Measurements from ENCODE around the gene S100A3. TPM values are rescaled to one million over a fixed set of nuclear protein-coding genes. Genes with fewer than 3 reads are reported as not detected.
"Not testable (repeated sequence)": the region's sequence is repeated elsewhere in the genome, so short reads cannot be mapped to it uniquely, and the experiment has no call there.

The S100A3 gene
- total RNA-seq, 4 donors from 2014 or later = 0.88 to 1.6 TPM; not detected in 2

DNA sequence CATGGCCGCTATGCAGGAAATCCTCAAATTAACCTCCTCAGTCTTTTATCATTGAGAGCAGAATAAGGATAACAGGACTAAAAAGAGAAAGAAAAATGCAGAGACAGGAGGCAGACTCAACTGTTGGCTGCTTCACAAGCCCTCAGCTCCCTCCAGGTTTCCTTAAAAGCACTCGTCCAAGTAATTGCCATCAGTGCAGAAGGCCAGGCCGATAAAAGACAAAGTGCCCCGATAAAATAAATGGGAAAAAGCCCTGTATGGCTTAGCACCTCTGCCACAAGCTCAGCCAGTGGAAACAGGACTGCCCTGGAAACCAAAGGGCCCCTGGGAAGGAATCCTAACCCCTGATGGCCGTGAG lies 21.4 kb downstream of the S100A3 start:
- no peak overlapping the region for H3K27ac ChIP-seq
- no peak overlapping the region for H3K4me3 ChIP-seq
- intact Hi-C loops (cut with DNase I; ENCODE audit: low total_unique reads) = no loop called here
- no peaks in the 10 kb centered on the region for H3K9me3 ChIP-seq
- H3K4me1 ChIP-seq = no peaks in the 10 kb centered on the region
- TF ChIP-seq, protein P1, sequence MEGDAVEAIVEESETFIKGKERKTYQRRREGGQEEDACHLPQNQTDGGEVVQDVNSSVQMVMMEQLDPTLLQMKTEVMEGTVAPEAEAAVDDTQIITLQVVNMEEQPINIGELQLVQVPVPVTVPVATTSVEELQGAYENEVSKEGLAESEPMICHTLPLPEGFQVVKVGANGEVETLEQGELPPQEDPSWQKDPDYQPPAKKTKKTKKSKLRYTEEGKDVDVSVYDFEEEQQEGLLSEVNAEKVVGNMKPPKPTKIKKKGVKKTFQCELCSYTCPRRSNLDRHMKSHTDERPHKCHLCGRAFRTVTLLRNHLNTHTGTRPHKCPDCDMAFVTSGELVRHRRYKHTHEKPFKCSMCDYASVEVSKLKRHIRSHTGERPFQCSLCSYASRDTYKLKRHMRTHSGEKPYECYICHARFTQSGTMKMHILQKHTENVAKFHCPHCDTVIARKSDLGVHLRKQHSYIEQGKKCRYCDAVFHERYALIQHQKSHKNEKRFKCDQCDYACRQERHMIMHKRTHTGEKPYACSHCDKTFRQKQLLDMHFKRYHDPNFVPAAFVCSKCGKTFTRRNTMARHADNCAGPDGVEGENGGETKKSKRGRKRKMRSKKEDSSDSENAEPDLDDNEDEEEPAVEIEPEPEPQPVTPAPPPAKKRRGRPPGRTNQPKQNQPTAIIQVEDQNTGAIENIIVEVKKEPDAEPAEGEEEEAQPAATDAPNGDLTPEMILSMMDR (IDR thresholded peaks at IDR 0.05 in 4 of 5, conservative IDR thresholded peaks at IDR 0.05 in 1 of 5) = no peak
- TF ChIP-seq POLR2A (IDR thresholded peaks at IDR 0.05) = no peak
- in situ Hi-C loops (cut with MboI; ENCODE audit: low sequenced_read_pairs in 4 of 4) = loop anchor here in 1 of 4 donors (25.0 kb wide), 1 partner anchor 460 kb away; the partner anchor contains the start of genes JTB, RAB13 and RPS27
- H3K36me3 ChIP-seq = no peaks in the 10 kb centered on the region
- H3K27me3 ChIP-seq = no peaks in the 10 kb centered on the region
- ATAC-seq (no peak), DNase-seq (no peak)

DNA sequence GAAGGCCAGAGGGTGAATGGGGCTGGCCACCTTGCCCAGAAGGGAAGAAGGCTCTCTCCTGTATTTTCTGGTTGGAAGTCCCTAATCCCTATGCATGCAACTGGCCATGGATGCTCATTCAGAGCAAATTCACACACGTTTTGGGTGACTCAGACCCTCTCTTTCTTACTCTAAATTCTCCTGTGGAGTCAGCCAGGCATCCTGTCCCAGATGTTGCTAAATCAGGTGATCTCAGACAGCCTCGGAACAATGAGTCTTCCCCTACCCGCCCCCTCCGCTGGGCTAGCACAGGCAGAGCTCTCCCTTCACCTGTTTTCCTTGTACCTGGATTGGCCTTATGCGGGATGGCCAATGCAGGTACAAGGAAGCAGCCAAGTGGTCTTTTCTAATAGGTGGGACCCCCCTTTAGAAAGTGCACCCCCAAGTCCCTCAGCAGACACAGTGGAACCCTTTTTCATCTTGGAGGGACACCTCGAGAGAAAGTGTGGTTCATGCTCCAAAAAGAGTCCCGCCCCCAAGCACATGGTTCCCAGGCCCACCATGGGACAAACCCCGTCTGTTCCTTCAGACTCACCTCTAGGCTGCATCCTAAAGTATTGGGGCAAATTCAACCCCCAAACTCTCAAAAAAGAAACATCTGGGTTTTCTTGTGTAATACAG lies 21.9 kb downstream of the S100A3 start:
- ATAC-seq = no peak
- H3K4me1 ChIP-seq = no peaks in the 10 kb centered on the region
- no peaks in the 10 kb centered on the region for H3K9me3 ChIP-seq
- DNase-seq = no peak
- no peaks in the 10 kb centered on the region for H3K27me3 ChIP-seq
- in situ Hi-C loops (cut with MboI; ENCODE audit: low sequenced_read_pairs in 4 of 4) = loop anchor here in 1 of 4 donors (25.0 kb wide), 1 partner anchor 460 kb away; the partner anchor contains the start of genes JTB, RAB13 and RPS27
- H3K36me3 ChIP-seq = no peaks in the 10 kb centered on the region
- TF ChIP-seq, protein P1 (IDR thresholded peaks at IDR 0.05 in 4 of 5, conservative IDR thresholded peaks at IDR 0.05 in 1 of 5) = no peak
- no peak for TF ChIP-seq POLR2A (IDR thresholded peaks at IDR 0.05)
- intact Hi-C loops (cut with DNase I; ENCODE audit: low total_unique reads) = no loop called here
- no peak overlapping the region for H3K27ac ChIP-seq
- H3K4me3 ChIP-seq = no peak overlapping the region

DNA sequence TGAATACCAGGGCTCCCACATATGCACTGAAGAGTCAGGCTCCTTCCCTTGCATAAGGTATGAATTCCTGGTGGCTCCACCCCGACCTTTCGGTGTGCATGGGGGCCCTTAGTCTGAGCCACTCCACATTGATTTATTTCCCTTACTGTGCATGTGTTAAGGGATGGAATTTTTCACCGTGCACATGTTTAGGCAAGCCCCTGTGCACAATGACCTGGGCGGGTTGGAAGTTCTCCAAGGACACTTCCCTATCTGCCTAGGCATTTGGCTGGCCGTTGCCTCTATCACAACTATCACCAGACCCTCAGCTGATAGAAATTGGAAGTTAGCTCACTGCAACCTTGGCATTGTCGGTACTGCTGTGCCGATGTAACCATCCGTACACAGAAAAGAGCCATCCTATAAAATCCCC lies 22.9 kb downstream of the S100A3 start:
- Histone ChIP-seq H3K4me3 (no peak overlapping the region), H3K27me3 (no peaks in the 10 kb centered on the region), H3K27ac (no peak overlapping the region), H3K36me3 (no peaks in the 10 kb centered on the region), H3K4me1 (no peaks in the 10 kb centered on the region), H3K9me3 (no peaks in the 10 kb centered on the region)
- no peak for DNase-seq
- in situ Hi-C loops (cut with MboI; ENCODE audit: low sequenced_read_pairs in 4 of 4) = loop anchor here in 1 of 4 donors (25.0 kb wide), 1 partner anchor 461 kb away; the partner anchor contains the start of genes JTB, RAB13 and RPS27
- intact Hi-C loops (cut with DNase I; ENCODE audit: low total_unique reads) = no loop called here
- ATAC-seq = no peak
- TF ChIP-seq POLR2A (IDR thresholded peaks at IDR 0.05) = no peak
- TF ChIP-seq, protein P1 (IDR thresholded peaks at IDR 0.05 in 4 of 5, conservative IDR thresholded peaks at IDR 0.05 in 1 of 5) = no peak

DNA sequence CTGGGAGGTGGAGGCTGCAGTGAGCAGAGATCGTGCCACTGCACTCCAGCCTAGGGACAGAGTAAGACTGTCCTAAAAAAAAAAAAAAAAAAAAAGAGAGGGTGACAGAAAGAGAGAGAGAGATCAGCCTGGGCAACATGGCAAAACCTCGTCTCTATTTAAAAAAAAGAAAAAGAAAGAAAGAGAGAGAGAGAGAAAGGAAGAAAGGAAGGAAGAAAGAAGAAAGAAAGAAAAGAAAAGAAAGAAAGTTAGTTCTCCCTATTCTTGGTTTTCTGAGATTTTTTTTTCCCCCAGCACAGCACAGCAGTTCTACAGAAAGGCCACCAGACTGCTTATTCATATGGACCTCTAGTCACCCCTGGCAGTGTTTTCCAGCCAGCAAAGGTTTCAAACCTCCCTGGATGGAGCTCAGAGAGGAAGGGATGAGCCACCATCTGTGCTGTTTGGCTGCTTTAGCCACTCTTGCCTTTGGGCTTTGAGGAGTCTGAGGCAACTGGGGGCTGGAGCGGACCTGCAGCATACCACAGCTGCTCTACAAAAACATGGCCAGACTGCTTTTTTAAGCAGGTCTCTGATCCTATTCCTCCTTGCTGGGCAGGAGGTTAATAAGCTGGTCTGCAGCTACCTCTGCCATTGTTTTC lies 23.9 kb downstream of the S100A3 start:
- Histone ChIP-seq H3K27ac (no peak overlapping the region), H3K9me3 (no peaks in the 10 kb centered on the region), H3K27me3 (no peaks in the 10 kb centered on the region), H3K4me1 (no peaks in the 10 kb centered on the region), H3K4me3 (no peak overlapping the region), H3K36me3 (no peaks in the 10 kb centered on the region)
- DNase-seq (no peak), ATAC-seq (peak in 1 of 2 donors; percentile 46)
- in situ Hi-C loops (cut with MboI; ENCODE audit: low sequenced_read_pairs in 4 of 4) = loop anchor here in 1 of 4 donors (25.0 kb wide), 1 partner anchor 462 kb away; the partner anchor contains the start of genes JTB, RAB13 and RPS27
- intact Hi-C loops (cut with DNase I; ENCODE audit: low total_unique reads) = no loop called here
- TF ChIP-seq, protein P1 (IDR thresholded peaks at IDR 0.05 in 4 of 5, conservative IDR thresholded peaks at IDR 0.05 in 1 of 5) = no peak
- no peak for TF ChIP-seq POLR2A (IDR thresholded peaks at IDR 0.05)

DNA sequence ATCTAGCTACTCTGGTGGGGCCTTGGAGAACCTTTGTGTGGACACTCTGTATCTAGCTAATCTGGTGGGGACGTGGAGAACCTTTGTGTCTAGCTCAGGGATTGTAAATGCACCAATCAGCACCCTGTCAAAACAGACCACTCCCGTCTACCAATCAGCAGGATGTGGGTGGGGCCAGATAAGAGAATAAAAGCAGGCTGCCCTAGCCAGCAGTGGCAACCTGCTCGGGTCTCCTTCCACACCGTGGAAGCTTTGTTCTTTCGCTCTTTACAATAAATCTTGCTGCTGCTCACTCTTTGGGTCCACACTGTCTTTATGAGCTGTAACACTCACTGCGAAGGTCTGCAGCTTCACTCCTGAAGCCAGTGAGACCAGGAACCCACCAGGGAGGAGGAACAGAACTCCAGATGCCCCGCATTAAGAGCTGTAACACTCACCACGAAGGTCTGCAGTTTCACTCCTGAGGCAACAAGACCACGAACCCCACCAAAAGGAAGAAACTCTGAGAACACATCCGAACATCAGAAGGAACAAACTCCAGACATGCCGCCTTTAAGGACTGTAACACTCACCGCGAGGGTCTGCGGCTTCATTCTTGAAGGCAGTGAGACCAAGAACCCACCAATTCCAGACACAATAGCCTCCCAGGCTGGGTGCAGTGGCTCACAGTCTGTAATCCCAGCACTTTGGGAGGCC lies 26.6 kb downstream of the S100A3 start:
- H3K27me3 ChIP-seq; H3K4me3 ChIP-seq; H3K9me3 ChIP-seq; DNase-seq; ATAC-seq; H3K4me1 ChIP-seq; intact Hi-C loops (cut with DNase I; ENCODE audit: low total_unique reads); H3K36me3 ChIP-seq; H3K27ac ChIP-seq: not testable (repeated sequence)
- in situ Hi-C loops (cut with MboI; ENCODE audit: low sequenced_read_pairs in 4 of 4) = loop anchor here in 1 of 4 donors (25.0 kb wide), 1 partner anchor 465 kb away; the partner anchor contains the start of genes JTB, RAB13 and RPS27

DNA sequence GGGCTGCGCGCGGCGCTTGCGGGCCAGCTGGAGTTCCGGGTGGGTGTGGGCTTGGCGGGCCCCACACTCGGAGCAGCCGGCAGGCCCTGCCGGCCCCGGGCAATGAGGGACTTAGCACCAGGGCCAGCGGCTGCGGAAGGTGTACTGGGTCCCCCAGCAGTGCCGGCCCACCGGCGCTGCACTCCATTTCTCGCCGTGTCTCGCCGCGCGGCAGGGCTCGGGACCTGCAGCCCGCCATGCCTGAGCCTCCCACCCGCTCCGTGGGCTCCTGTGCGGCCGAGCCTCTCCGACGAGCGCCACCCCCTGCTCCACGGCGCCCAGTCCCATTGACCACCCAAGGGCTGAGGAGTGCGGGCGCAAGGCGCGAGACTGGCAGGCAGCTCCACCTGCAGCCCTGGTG lies 27.2 kb downstream of the S100A3 start:
- DNase-seq; H3K27ac ChIP-seq; H3K4me1 ChIP-seq; H3K36me3 ChIP-seq; H3K9me3 ChIP-seq; H3K27me3 ChIP-seq; ATAC-seq; intact Hi-C loops (cut with DNase I; ENCODE audit: low total_unique reads); H3K4me3 ChIP-seq: not testable (repeated sequence)
- in situ Hi-C loops (cut with MboI; ENCODE audit: low sequenced_read_pairs in 4 of 4) = loop anchor here in 1 of 4 donors (25.0 kb wide), 1 partner anchor 465 kb away; the partner anchor contains the start of genes JTB, RAB13 and RPS27
